Peyer's patch (tissue), 4 donors: ENCODE measurements around the gene CLIP4.

Experiments
- POLR2A ChIP-seq, 2 donors: fragments of 450-650 bp; IDR thresholded peaks; one replicate each; pipeline ENCODE4 v1.5.1; 2017; ENCODE audit warnings: antibody characterized with exemption in 2 of 2, mild to moderate bottlenecking in 2 of 2, moderate library complexity in 2 of 2
- TF ChIP-seq, protein P1 (sequence below), 6 experiments: fragments of 450-650 bp in 4 of 6; fragments of 200-600 bp in 2 of 6; sonication (generic) in 1 of 6; IDR thresholded peaks; one replicate each; pipeline ENCODE4 v1.5.1; 2017 to 2019; ENCODE audit warnings: antibody characterized with exemption in 6 of 6, mild to moderate bottlenecking in 3 of 6, moderate library complexity in 1 of 6

DNA sequence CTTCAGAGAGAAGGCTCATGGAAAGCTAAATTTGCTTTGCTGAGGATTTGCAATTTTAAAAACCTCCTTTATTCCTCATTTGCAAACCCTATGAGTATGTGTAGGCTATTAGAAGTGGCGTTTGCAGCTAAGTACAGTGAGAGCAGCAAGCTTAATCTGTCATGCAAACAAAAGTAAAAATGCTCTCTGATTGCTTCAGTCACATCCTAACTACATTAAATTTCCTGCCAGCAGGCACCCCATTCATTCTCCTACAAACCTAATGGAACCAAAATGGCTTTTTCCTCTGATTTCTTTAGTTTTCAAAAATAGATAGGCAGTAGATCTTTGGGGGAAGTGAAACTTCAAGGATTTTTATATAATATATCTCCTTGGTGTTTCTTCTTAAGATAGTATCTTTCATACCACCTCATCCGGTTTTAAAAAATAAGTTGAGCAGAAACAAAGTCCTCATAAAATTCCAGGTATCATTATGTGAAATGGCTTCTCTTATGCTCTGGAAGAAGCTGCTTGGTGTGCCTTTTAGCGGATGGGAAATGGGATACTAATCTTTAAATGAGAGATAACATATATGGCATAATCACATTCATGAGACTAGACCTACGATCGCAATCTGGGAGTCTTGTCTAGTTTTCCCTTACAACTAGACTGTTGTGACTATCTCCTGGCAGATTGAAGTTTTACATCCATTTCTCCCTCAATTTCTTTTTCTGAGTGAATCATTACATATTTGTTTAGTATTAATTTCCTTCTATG is 49.1 kb downstream of the CLIP4 start:
- TF ChIP-seq, protein P1, sequence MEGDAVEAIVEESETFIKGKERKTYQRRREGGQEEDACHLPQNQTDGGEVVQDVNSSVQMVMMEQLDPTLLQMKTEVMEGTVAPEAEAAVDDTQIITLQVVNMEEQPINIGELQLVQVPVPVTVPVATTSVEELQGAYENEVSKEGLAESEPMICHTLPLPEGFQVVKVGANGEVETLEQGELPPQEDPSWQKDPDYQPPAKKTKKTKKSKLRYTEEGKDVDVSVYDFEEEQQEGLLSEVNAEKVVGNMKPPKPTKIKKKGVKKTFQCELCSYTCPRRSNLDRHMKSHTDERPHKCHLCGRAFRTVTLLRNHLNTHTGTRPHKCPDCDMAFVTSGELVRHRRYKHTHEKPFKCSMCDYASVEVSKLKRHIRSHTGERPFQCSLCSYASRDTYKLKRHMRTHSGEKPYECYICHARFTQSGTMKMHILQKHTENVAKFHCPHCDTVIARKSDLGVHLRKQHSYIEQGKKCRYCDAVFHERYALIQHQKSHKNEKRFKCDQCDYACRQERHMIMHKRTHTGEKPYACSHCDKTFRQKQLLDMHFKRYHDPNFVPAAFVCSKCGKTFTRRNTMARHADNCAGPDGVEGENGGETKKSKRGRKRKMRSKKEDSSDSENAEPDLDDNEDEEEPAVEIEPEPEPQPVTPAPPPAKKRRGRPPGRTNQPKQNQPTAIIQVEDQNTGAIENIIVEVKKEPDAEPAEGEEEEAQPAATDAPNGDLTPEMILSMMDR (IDR thresholded peaks at IDR 0.05): no peak
- TF ChIP-seq POLR2A (IDR thresholded peaks at IDR 0.05): no peak
